CD14-positive monocyte (primary cell): ENCODE data around the gene POU1F1. TPM values are rescaled to one million over a fixed set of nuclear protein-coding genes. Genes with fewer than 3 reads are reported as not detected.

ENCODE experiments used
- DNase-seq, 3 donors: peaks; one replicate each; pipeline ENCODE4 v3.0.0-alpha.2; 2011 to 2022
- H2AFZ ChIP-seq: 2 replicates; pipeline ENCODE4 v1.6.0; 2012; ENCODE audit warnings: mild to moderate bottlenecking, low read depth, low read length, inconsistent platforms; ENCODE audit not compliant: insufficient read depth, poor library complexity, severe bottlenecking
- H3K27ac ChIP-seq, 2 donors: 1 replicate in 1 of 2; 2 replicates in 1 of 2; pipeline ENCODE4 v1.5.1; 2012 to 2013; ENCODE audit warnings: low read length in 2 of 2, control low read depth in 1 of 2, inconsistent platforms in 1 of 2, low read depth in 1 of 2, mild to moderate bottlenecking in 1 of 2
- H3K27me3 ChIP-seq, 2 donors: one replicate each; pipeline versions ENCODE4 v1.6.0 to v1.6.1; 2011 to 2013; ENCODE audit warnings: low read length in 2 of 2; ENCODE audit not compliant: control insufficient read depth in 2 of 2, insufficient read depth in 2 of 2
- H3K36me3 ChIP-seq, 2 donors: replicated peaks in 1 of 2; 1 replicate in 1 of 2; 2 replicates in 1 of 2; pipeline versions ENCODE4 v1.5.1 to v1.6.1; 2012 to 2013; ENCODE audit warnings: low read length in 2 of 2, control low read depth in 1 of 2, inconsistent platforms in 1 of 2, mild to moderate bottlenecking in 1 of 2; ENCODE audit not compliant: insufficient read depth in 2 of 2, control insufficient read depth in 1 of 2
- H3K4me1 ChIP-seq, 2 donors: 1 replicate in 1 of 2; 2 replicates in 1 of 2; pipeline versions ENCODE4 v1.5.1 to v1.6.1; 2012 to 2013; ENCODE audit warnings: low read length in 2 of 2, control low read depth in 1 of 2, inconsistent platforms in 1 of 2, mild to moderate bottlenecking in 1 of 2, moderate library complexity in 1 of 2; ENCODE audit not compliant: insufficient read depth in 2 of 2, control insufficient read depth in 1 of 2
- H3K4me2 ChIP-seq: replicated peaks from 2 replicates; pipeline ENCODE3; 2012; ENCODE audit warnings: low read length, moderate library complexity, mild to moderate bottlenecking; ENCODE audit not compliant: poor library complexity, severe bottlenecking; ENCODE audit errors: extremely low read depth
- H3K4me3 ChIP-seq, 3 experiments: fragments of 200-600 bp in 1 of 3; sonication (generic) in 1 of 3; replicated peaks in 1 of 3; 1 replicate in 2 of 3; 2 replicates in 1 of 3; pipeline ENCODE4 v1.5.1; 2011 to 2013; ENCODE audit warnings: low read length in 3 of 3, mild to moderate bottlenecking in 3 of 3, control low read depth in 2 of 3, low read depth in 2 of 3, inconsistent platforms in 1 of 3, moderate library complexity in 1 of 3
- H3K79me2 ChIP-seq: 2 replicates; pipeline ENCODE4 v1.6.0; 2012; ENCODE audit warnings: mild to moderate bottlenecking, control low read depth, inconsistent platforms, low read length, moderate library complexity; ENCODE audit not compliant: insufficient read depth
- H3K9ac ChIP-seq: 2 replicates; pipeline ENCODE4 v1.6.0; 2017; ENCODE audit warnings: low read length, mild to moderate bottlenecking; ENCODE audit not compliant: insufficient read depth, poor library complexity, severe bottlenecking
- H3K9me3 ChIP-seq, 2 donors: replicated peaks in 1 of 2; 1 replicate in 1 of 2; 2 replicates in 1 of 2; pipeline versions ENCODE4 v1.5.1 to v1.6.1; 2012 to 2013; ENCODE audit warnings: low read length in 2 of 2, control low read depth in 1 of 2; ENCODE audit not compliant: control insufficient read depth in 1 of 2, insufficient read depth in 1 of 2
- H4K20me1 ChIP-seq: 2 replicates; pipeline ENCODE4 v1.6.0; 2012; ENCODE audit warnings: mild to moderate bottlenecking, low read length, control low read depth, moderate library complexity; ENCODE audit not compliant: insufficient read depth
- H3K27ac Mint-ChIP-seq, 7 donors: one replicate each; pipeline ENCODE4 v1.8.0; 2020; ENCODE audit warnings: mild to moderate bottlenecking in 7 of 7, mixed read lengths in 7 of 7, moderate library complexity in 6 of 7, inconsistent platforms in 2 of 7
- H3K27me3 Mint-ChIP-seq, 3 donors: one replicate each; pipeline ENCODE4 v1.8.0; 2021 to 2022; ENCODE audit warnings: low read depth in 3 of 3, mild to moderate bottlenecking in 3 of 3, mixed read lengths in 3 of 3, moderate library complexity in 3 of 3, inconsistent platforms in 1 of 3
- H3K36me3 Mint-ChIP-seq, 2 donors: one replicate each; pipeline ENCODE4 v1.8.0; 2020; ENCODE audit warnings: mixed read lengths in 2 of 2, inconsistent platforms in 1 of 2, mild to moderate bottlenecking in 1 of 2
- H3K4me1 Mint-ChIP-seq: one replicate; pipeline ENCODE4 v1.8.0; 2020; ENCODE audit warnings: mild to moderate bottlenecking, mixed read lengths
- H3K4me3 Mint-ChIP-seq, 2 donors: one replicate each; pipeline ENCODE4 v1.8.0; 2020; ENCODE audit warnings: mild to moderate bottlenecking in 2 of 2, mixed read lengths in 2 of 2, moderate library complexity in 1 of 2
- H3K9me3 Mint-ChIP-seq, 7 donors: one replicate each; pipeline ENCODE4 v1.8.0; 2020 to 2022; ENCODE audit warnings: mixed read lengths in 7 of 7, mild to moderate bottlenecking in 6 of 7, moderate library complexity in 6 of 7, inconsistent platforms in 2 of 7
- WGBS: methylation state at CpG from one replicate; pipeline ENCODE4 v1.1.5; 2013; ENCODE audit warnings: missing lambda C conversion rate; ENCODE audit not compliant: insufficient coverage; 5-methylcytosine and 5-hydroxymethylcytosine counted together
- intact Hi-C, 2 donors: fragments of 100-400 bp; cut with micrococcal nuclease; formaldehyde crosslinking; loops; one replicate each; pipeline versions ENCODE4 v1.15.0 to v1.15.1; 2023
- polyA plus RNA-seq, 3 donors: library from polyadenylated mRNA; depleted of rRNA in 1 of 3; unstranded in 2 of 3; stranded (reverse) in 1 of 3; fragments of 300-500 nt in 2 of 3; fragments of >200 nt in 1 of 3; fragmentation: Illumina TruSeq in 2 of 3; gene quantifications; 1 replicate in 2 of 3; 2 replicates in 1 of 3; pipeline ENCODE4 v1.2.3, GENCODE V29; 2012 to 2021
- TF ChIP-seq, protein P1 (sequence below): fragments of 200-600 bp; IDR thresholded peaks from one replicate; pipeline ENCODE4 v1.8.0; 2022; ENCODE audit warnings: antibody characterized with exemption, mild to moderate bottlenecking

Gene POU1F1
- polyA plus RNA-seq, 3 donors: not detected

GRCh38 chr3:87268646-87269211 lies 7.7 kb downstream of the POU1F1 start:
- Mint-ChIP-seq H3K27me3 (no peaks in the 10 kb centered on the region), H3K36me3 (no peaks in the 10 kb centered on the region), H3K4me1 (peaks cover 28% of the 10 kb centered on the region), H3K27ac (no peak overlapping the region), H3K4me3 (no peak overlapping the region), H3K9me3 (no peaks in the 10 kb centered on the region)
- Histone ChIP-seq H3K36me3 (no peaks in the 10 kb centered on the region), H3K9ac (no peak overlapping the region), H3K4me1 (peaks cover 7 to 13% of the 10 kb centered on the region in 2 donors), H3K27me3 (no peaks in the 10 kb centered on the region), H3K4me2 (no peak overlapping the region), H3K27ac (no peak overlapping the region), H4K20me1 (no peaks in the 10 kb centered on the region), H3K9me3 (no peaks in the 10 kb centered on the region), H2AFZ (no peak overlapping the region), H3K79me2 (no peaks in the 10 kb centered on the region), H3K4me3 (no peak overlapping the region)
- DNase-seq: no peak
- 100% methylated on average over 1 of the region's 4 CpGs for WGBS
- intact Hi-C loops: no loop called here
- TF ChIP-seq, protein P1, sequence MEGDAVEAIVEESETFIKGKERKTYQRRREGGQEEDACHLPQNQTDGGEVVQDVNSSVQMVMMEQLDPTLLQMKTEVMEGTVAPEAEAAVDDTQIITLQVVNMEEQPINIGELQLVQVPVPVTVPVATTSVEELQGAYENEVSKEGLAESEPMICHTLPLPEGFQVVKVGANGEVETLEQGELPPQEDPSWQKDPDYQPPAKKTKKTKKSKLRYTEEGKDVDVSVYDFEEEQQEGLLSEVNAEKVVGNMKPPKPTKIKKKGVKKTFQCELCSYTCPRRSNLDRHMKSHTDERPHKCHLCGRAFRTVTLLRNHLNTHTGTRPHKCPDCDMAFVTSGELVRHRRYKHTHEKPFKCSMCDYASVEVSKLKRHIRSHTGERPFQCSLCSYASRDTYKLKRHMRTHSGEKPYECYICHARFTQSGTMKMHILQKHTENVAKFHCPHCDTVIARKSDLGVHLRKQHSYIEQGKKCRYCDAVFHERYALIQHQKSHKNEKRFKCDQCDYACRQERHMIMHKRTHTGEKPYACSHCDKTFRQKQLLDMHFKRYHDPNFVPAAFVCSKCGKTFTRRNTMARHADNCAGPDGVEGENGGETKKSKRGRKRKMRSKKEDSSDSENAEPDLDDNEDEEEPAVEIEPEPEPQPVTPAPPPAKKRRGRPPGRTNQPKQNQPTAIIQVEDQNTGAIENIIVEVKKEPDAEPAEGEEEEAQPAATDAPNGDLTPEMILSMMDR: no peak

- H3K4me1 Mint-ChIP-seq: peaks cover 26% of the 10 kb centered on the region
- Histone ChIP-seq H4K20me1 (no peaks in the 10 kb centered on the region), H3K36me3 (no peaks in the 10 kb centered on the region), H3K9me3 (no peaks in the 10 kb centered on the region), H3K79me2 (no peaks in the 10 kb centered on the region), H3K4me1 (peaks cover 7 to 13% of the 10 kb centered on the region in 2 donors), H3K4me2 (no peak overlapping the region), H3K27ac (no peak overlapping the region), H2AFZ (no peak overlapping the region), H3K4me3 (no peak overlapping the region), H3K27me3 (no peaks in the 10 kb centered on the region), H3K9ac (no peak overlapping the region)
- DNase-seq: no peak
- no peaks in the 10 kb centered on the region for H3K9me3 Mint-ChIP-seq
- WGBS: 33% methylated on average over 2 of the region's 8 CpGs
- H3K27ac Mint-ChIP-seq: no peak overlapping the region
- H3K27me3 Mint-ChIP-seq: no peaks in the 10 kb centered on the region
- TF ChIP-seq, protein P1: no peak
- H3K4me3 Mint-ChIP-seq: no peak overlapping the region
- H3K36me3 Mint-ChIP-seq: no peaks in the 10 kb centered on the region
- intact Hi-C loops: no loop called here
Observed at GRCh38 chr3:87267953-87268645, 8.3 kb downstream of the POU1F1 start.
